ENCODE measurements around the gene H6PD. TPM values are rescaled to one million over a fixed set of nuclear protein-coding genes. Genes with fewer than 3 reads are reported as not detected.

Gene H6PD
- total and polyA plus RNA-seq, 8 donors = 3.2 to 54.3 (median 22.7) TPM

DNA sequence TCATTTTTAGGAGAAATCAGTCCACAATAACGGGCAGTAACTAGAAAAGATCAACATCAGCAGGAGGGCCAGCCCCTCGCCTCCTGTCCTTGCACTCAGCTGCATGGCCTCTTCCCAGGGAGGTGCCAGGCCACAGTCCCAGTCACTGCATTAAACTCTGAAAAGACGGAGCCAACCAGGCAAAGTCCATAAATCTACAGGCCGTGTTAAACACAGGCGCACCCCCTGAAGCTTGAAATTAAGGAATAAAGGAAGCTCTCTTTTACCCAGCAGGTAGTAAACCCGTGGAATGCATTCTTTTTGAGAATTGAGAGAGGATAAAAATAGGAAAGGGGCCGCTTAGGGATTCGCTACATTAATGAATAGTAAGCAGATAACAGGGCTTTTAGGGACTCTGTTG, 18.4 kb downstream of the H6PD start:
- peaks cover 36 to 71% (median 54%) of the 10 kb centered on the region in 4 donors for H3K4me1 ChIP-seq
- no peaks in the 10 kb centered on the region for H3K27me3 ChIP-seq
- H3K9me3 ChIP-seq = no peaks in the 10 kb centered on the region
- intact Hi-C loops (cut with DNase I; ENCODE audit: low total_unique reads) = no loop called here
- DNase-seq = no peak
- H3K27ac ChIP-seq = peak overlapping the region in 2 of 5 donors; percentile 68 to 73
- WGBS, 5 donors = 65 to 80% (median 70%) methylated on average over 8 of the region's 8 CpGs
- H3K36me3 ChIP-seq = peaks cover 3 to 51% (median 33%) of the 10 kb centered on the region in 4 donors
- H3K4me3 ChIP-seq = no peak overlapping the region
- no peak for TF ChIP-seq EP300 (IDR thresholded peaks at IDR 0.05)
- TF ChIP-seq POLR2AphosphoS5 (IDR thresholded peaks at IDR 0.05) = no peak
- TF ChIP-seq, protein P1, sequence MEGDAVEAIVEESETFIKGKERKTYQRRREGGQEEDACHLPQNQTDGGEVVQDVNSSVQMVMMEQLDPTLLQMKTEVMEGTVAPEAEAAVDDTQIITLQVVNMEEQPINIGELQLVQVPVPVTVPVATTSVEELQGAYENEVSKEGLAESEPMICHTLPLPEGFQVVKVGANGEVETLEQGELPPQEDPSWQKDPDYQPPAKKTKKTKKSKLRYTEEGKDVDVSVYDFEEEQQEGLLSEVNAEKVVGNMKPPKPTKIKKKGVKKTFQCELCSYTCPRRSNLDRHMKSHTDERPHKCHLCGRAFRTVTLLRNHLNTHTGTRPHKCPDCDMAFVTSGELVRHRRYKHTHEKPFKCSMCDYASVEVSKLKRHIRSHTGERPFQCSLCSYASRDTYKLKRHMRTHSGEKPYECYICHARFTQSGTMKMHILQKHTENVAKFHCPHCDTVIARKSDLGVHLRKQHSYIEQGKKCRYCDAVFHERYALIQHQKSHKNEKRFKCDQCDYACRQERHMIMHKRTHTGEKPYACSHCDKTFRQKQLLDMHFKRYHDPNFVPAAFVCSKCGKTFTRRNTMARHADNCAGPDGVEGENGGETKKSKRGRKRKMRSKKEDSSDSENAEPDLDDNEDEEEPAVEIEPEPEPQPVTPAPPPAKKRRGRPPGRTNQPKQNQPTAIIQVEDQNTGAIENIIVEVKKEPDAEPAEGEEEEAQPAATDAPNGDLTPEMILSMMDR (IDR thresholded peaks at IDR 0.05) = no peak
- no peak for TF ChIP-seq POLR2A (IDR thresholded peaks at IDR 0.05)

DNA sequence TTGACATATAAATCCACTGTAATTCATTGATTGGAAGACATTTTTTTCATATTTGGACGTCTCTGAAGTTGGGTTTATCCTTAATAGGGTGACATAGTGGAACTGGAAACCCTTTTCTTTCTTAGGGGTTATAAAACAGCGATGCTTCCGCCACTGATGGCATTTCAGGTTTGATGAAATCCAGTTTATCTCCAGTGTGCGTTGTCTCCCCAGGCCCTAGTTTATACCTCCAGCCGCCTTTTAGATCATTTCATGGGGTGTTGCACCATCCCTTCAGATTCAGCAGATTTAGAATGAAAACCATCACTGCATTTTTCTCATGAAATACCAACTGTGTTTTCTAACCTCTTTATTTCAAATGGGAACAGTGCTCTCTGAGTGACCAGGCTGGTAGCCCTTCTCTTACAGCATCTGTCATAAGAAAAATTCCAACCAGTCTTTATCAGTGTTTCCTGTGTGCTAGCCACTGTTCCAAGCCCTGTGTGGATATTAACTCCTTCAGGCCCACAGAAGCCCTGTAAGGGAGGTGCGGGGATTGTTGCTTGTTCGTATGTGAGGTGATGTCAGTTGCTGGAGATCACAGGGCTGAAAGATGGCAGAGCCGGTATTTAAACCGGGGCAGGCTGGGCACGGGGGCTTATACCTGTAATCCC, 19.0 kb downstream of the H6PD start:
- Histone ChIP-seq H3K4me1 (peaks cover 32 to 65% (median 49%) of the 10 kb centered on the region in 4 donors), H3K4me3 (no peak overlapping the region), H3K36me3 (peaks cover 0 to 48% (median 30%) of the 10 kb centered on the region in 4 donors), H3K27ac (peak overlapping the region in 1 of 5 donors; percentile 68), H3K27me3 (no peaks in the 10 kb centered on the region), H3K9me3 (no peaks in the 10 kb centered on the region)
- 71 to 85% (median 76%) methylated on average over 10 of the region's 10 CpGs for WGBS, 5 donors
- TF ChIP-seq EP300 (IDR thresholded peaks at IDR 0.05) (no peak), POLR2AphosphoS5 (IDR thresholded peaks at IDR 0.05) (no peak)
- TF ChIP-seq, protein P1 (IDR thresholded peaks at IDR 0.05) = no peak
- intact Hi-C loops (cut with DNase I; ENCODE audit: low total_unique reads) = no loop called here
- DNase-seq = no peak

DNA sequence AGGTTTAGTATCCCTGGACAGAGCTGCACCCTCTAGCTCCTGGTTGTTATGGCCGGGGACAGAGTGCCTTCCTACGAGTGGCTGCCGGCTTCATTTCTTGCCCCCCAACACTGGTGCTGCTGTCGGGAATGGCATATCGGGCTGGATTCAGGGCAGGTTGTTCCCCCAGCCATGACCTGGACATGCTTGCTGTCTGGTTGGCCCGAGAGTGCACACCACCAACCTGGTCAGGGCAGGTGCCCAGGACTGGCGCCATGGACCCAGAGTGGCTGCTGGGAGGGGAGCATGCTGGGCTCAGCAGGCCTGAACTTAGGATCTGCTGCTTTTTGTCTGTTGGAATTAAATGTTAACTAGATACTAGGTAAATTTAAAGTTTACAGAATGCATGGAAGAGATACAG, 21.8 kb downstream of the H6PD start:
- H3K27ac ChIP-seq = no peak overlapping the region
- peaks cover 0 to 40% (median 28%) of the 10 kb centered on the region in 4 donors for H3K36me3 ChIP-seq
- DNase-seq = no peak
- WGBS, 5 donors = 86 to 97% (median 93%) methylated on average over 6 to 7 of the region's 7 CpGs
- no peaks in the 10 kb centered on the region for H3K9me3 ChIP-seq
- peaks cover 4 to 38% (median 22%) of the 10 kb centered on the region in 4 donors for H3K4me1 ChIP-seq
- intact Hi-C loops (cut with DNase I; ENCODE audit: low total_unique reads) = no loop called here
- H3K27me3 ChIP-seq = no peaks in the 10 kb centered on the region
- H3K4me3 ChIP-seq = no peak overlapping the region
- no peak for TF ChIP-seq EP300 (IDR thresholded peaks at IDR 0.05)
- TF ChIP-seq, protein P1 (IDR thresholded peaks at IDR 0.05) = no peak
- TF ChIP-seq POLR2AphosphoS5 (IDR thresholded peaks at IDR 0.05) = no peak
- no peak for TF ChIP-seq POLR2A (IDR thresholded peaks at IDR 0.05)

DNA sequence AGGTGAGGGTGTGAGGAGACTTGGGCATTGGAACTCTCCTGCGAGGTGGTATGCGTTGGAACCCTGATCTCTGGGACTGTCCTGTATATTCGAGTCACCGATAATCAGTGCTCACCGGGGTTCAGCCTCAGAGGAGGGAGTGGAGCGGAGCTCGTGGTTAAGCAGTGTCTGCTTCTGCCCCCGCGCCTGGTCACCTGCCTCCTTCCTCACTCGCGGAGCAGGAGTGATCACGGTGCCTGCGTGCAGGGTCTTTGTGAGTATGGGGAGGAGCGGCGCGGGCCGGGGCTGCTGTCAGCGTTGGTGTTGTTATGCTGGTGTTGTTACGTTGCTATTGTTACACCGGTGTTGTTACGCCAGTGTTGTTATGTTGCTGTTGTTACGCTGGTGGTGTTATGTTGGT, 23.3 kb downstream of the H6PD start:
- no peaks in the 10 kb centered on the region for H3K9me3 ChIP-seq
- peaks cover 10 to 52% (median 41%) of the 10 kb centered on the region in 4 donors for H3K36me3 ChIP-seq
- no peaks in the 10 kb centered on the region for H3K27me3 ChIP-seq
- no peak for DNase-seq
- intact Hi-C loops (cut with DNase I; ENCODE audit: low total_unique reads) = no loop called here
- H3K4me1 ChIP-seq = peaks cover 0 to 22% (median 12%) of the 10 kb centered on the region in 4 donors
- H3K27ac ChIP-seq = no peak overlapping the region
- 91 to 98% (median 95%) methylated on average over 20 to 22 of the region's 22 CpGs for WGBS, 5 donors
- H3K4me3 ChIP-seq = no peak overlapping the region
- no peak for TF ChIP-seq POLR2A (IDR thresholded peaks at IDR 0.05)
- TF ChIP-seq POLR2AphosphoS5 (IDR thresholded peaks at IDR 0.05) = no peak
- TF ChIP-seq EP300 (IDR thresholded peaks at IDR 0.05) = no peak
- TF ChIP-seq, protein P1 (IDR thresholded peaks at IDR 0.05) = no peak

All from stomach (tissue), 9 donors.